LHCN-M2 (cell line): ENCODE measurements around the gene KIF6. TPM values are rescaled to one million over a fixed set of nuclear protein-coding genes. Genes with fewer than 3 reads are reported as not detected.
"Not testable (repeated sequence)": the region's sequence is repeated elsewhere in the genome, so short reads cannot be mapped to it uniquely, and the experiment has no call there.

ENCODE experiments used
- DNase-seq: peaks from one replicate; pipeline ENCODE4 v3.0.0-alpha.2; 2012; ENCODE audit warnings: low read depth
- total RNA-seq: library from RNA; depleted of rRNA; stranded (reverse); fragments of >200 nt; gene quantifications from 2 replicates; pipeline ENCODE4 v1.2.3, GENCODE V29; 2014

The KIF6 gene
- total RNA-seq, 1 experiment from 2014 or later, result not detected

GRCh38 chr6:39558591-39559190, 166.5 kb downstream of the KIF6 start:
- no peak for DNase-seq

DNA sequence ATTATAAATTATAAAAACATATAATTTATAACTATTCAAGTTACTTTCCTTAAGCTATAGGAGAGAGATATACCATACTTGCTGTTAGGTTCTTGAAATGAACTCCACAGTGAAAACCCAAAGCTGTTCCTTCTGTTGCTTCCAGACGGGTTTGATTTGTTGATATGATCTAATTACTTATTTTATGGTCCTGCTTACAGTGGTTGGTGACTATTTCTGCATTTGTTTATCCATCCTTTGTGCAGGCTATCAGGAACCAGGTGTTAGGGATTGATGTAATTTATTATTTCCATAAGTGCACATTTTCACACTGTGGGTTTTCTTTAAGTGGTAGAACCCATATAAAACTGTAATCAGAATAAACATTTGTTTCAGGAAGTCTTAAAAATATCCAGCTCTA, 167.1 kb downstream of the KIF6 start:
- no peak for DNase-seq

GRCh38 chr6:39555136-39555535, 170.1 kb downstream of the KIF6 start:
- DNase-seq, result no peak

GRCh38 chr6:39553860-39554802, 171.1 kb downstream of the KIF6 start:
- DNase-seq, result no peak

- no peak for DNase-seq
Observed at GRCh38 chr6:39553029-39553428, 172.2 kb downstream of the KIF6 start.

- DNase-seq, result no peak
Observed at GRCh38 chr6:39550191-39550590, 175.0 kb downstream of the KIF6 start.

- no peak for DNase-seq
Observed at GRCh38 chr6:39546731-39547130, 178.5 kb downstream of the KIF6 start.

DNA sequence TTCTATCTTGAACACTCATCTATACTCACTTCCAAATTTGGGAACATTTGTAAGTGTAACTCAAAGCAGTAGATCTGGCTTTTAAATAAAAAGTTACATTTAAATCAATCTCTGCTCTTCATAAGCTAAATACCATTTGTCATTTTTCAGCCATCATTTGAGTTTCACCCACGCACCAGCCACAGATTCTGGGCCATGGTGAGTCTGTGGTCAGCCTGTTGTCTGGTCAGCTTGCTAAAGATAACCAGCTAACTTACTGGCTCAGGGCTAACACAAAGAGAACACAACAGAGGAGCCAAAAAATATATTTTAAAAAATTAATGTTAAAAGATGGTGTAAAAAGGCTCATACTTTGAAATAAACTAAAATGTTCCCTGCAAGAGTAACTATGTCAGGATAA, 181.3 kb downstream of the KIF6 start:
- DNase-seq, result no peak

DNA sequence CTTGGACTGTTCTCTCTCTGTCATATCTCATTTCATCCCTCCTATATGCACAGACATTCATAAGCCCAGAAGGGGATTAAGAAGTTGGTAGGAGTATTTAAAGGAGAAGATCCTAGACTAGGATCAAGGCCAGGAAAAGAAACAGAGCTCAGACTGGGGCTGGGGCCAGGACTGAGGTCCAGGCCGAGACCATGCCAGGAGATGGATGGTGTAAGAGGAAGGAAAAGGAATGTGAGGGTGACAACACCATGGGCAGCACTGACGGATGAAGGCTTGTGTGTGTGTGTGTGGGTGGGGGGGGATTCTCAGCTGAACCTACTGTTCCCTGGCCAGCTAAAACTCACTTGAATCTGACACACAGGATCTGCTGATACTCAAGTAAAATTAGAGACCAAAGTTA, 182.1 kb downstream of the KIF6 start:
- DNase-seq, result no peak

DNA sequence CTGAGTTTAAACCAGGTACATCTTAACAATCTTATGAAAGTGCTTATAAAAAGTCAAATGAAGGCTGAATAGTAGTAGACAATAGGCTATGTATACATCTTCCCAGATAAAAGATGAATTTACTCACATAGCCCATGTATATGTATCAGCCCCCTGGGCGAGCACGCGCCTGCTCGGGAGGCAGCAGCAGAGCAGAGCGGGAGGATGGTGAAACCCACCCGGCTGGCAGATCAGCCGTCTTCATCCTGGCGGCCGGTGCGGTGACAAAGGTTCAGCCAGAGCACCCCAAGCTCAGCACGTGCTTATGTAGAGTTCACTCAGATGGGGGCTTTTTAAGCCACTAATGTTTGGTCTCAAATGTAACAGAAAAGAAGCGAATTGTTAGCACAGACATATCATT, 184.8 kb downstream of the KIF6 start:
- no peak for DNase-seq

- no peak for DNase-seq
Observed at GRCh38 chr6:39530201-39530759, 194.9 kb downstream of the KIF6 start.

DNA sequence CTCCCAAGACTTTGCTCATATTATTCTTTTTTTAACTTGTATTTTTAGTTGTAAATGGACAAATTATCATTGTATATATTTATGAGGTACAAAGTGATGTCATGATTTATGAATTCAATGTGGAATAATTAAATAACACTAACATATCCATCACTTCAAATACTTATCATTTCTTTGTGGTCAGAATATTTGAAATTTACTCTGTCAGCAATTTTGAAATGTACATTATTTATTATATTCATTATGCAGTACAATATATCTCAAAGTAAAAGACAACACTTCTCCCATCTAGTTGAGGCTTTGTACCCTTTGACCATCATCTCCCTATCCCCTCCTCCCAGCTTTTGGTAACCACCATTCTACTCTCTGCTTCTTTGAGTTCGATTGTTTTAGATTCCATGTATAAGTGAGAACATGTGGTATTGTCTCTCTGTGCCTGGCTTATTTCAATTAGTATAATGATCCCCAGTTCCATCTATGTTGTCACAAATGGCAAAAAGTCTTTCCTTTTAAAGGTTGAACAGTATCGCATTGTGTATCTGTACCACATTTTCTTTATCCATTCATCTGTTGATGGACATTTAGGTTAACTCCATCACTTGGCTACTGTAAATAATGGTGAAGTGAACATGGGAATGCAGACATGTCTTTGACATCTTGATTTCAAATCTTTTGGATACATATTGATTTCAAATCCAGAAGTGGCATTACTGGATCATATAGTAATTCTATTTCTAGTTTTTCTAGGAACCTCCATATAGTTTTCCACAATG, 197.2 kb downstream of the KIF6 start:
- DNase-seq, result no peak

DNA sequence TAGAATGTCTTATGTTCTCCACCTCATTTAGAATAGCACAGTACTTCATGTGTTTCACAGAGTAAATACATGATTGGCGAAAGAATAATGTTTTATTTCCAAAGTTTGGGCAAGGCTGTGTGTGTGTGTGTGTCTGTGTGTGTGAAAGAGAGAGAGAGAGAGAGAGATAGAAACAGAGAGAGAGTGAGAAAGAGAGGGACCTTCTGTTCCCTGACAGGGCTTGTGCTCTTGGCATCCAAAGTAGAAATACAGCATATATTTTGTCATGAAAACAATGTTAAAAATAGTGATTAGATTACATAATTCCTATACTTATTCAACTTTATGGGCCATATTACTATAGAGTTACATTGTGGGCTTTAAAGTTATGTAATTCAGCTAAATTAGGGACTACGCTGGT, 201.2 kb downstream of the KIF6 start:
- no peak for DNase-seq

GRCh38 chr6:39521958-39522357, 203.2 kb downstream of the KIF6 start:
- DNase-seq, result no peak

DNA sequence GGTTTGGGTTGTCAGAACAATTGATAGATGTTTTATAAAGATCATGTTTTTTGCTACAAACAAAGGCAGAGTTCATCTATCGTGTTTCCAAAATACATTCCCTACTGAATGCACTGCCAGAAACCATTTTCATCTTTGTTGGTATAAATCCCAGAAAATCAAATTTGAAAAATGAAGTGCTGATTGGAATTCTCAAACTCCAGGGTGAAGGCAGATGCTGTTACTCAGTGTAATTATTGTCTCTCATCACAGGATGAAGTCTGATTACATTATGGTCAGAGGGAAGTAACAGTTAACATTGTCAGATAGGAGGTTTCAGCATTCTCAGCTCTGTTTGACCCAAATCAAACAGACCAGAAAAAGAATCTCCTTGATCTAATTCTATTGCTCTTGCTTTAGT, 204.3 kb downstream of the KIF6 start:
- no peak for DNase-seq

- DNase-seq, result no peak
Observed at GRCh38 chr6:39520411-39520810, 204.8 kb downstream of the KIF6 start.

DNA sequence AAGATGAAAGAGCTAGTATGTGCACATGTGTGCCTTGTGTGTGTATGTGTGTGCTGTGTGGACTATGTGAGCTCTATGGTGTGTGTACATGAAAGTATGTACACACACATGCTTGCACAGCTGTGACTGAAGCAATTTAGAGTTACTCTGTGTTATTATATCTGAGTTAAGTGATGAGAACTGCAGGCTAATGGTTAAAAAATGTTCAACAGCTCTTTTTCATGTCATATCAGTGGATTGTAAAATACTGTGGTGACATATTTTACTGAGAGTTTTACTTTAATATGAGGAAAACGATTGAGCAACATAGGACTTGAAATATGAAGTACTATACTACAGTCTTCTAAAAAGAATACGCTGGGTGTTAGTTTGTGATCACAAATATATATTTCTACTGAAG, 207.0 kb downstream of the KIF6 start:
- no peak for DNase-seq

GRCh38 chr6:39517756-39518155, 207.5 kb downstream of the KIF6 start:
- no peak for DNase-seq

DNA sequence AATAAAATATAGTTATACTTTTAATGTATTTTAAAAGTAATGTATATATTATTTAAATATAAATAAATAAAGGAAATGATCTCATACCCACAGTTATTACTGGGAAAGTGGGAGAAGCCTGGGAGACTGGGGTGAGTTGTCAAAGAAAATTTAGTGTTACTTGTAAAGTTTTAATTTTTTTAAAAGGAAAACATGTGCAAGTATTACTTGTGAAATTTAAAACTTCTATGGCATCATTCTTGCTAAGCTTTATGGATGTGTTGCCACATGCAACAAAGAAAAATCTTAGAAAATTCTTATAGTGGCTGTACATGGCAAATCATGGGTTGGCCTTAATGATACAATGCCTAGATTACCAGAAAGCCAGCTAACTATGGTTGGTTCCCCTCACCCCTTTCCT, 208.7 kb downstream of the KIF6 start:
- no peak for DNase-seq

- no peak for DNase-seq
Observed at GRCh38 chr6:39515471-39515870, 209.7 kb downstream of the KIF6 start.

DNA sequence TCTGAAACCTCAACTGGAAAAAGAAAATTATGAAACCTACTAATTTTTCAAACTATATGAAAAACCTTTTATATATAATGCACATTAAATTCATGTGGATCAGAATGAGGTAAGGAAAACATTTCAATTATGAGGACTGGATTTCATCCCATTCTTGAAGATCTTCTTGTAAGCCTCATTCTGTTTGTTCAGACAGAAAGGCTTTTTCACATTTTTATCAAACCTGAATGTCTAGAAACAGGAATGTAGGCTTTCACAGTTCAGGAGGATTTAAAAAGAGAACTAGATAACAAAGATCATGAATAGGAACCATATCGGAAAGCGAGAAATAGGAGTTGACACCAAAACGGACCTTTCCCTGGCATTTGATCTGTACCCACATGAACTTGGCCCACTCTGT, 210.2 kb downstream of the KIF6 start:
- no peak for DNase-seq

GRCh38 chr6:39509831-39510230, 215.4 kb downstream of the KIF6 start:
- DNase-seq, result not testable (repeated sequence)
